ENCODE results near the gene ERCC6L2.

DNA sequence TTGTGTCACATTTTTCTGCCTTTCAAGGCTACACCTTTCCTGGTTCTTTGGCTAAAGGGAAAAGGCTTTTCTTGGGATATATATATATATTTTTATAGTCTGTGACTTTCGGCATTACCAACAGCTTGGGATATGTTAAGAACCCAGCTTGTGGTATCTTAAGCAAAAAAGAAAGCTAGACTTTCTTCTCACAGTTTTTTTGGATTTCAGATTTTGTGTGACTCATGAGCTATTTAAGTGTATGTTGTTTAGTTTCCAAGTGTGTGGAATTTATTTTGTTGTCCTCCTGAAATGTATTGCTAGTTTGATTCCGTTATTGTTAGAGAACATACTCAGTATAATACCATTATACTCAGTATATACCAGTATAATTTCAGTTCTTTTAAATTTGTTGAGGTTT lies 64.8 kb downstream of the ERCC6L2 start:
- TF ChIP-seq POLR2A (IDR thresholded peaks at IDR 0.05; ENCODE audit: low read depth, low read length) = no peak
- TF ChIP-seq POLR2AphosphoS5 (IDR thresholded peaks at IDR 0.05; ENCODE audit: low read depth, low read length) = no peak
